ENCODE results near the gene MAP3K14.
A peak's percentile ranks its signal among the peaks of the same experiment; 100 is the strongest.

The MAP3K14 gene

DNA sequence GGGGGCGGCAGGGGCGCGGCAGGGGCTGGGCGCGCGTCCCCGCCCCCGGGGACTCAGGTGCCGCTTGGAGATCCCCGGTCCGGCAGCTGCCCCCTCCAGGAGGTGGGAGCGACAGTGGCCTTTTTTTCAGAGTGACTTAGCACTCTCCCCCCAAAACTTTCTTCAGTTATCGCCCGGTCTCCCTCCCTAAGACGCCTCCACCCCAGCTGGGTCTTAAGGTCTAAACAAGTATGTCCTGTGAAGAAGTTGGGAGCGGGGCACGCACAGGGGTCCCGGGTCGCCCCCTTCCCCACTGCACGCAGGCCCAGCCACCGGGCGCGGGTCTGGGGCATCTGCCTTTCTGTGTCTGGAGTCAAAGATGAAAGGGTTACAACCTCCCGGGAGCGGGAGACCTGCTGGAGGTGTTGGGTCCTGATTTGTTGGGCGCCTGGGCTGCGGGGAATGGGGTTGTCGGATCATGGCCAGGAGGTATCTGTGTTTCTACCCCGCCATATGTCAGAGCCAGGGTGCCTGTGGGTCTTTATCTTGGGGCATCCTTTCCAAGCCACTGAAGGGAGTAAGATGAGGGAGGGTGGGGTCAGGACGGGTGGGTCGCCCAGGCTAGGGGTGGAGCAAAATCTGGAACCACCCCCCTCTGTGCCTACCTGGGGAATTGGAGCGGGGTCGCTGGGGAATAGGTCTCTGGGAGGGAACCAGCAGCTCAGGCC is 94.4 kb downstream of the MAP3K14 start:
- DNase-seq, result no peak
- in situ Hi-C loops (cut with HindIII; ENCODE audit: low pct_ligation_motif_present, low pct_unique_long_range_greater_than_20kb, low sequenced_read_pairs), result no loop called here

GRCh38 chr17:45222014-45222288 is 94.9 kb downstream of the MAP3K14 start:
- no peak for DNase-seq
- in situ Hi-C loops (cut with HindIII; ENCODE audit: low pct_ligation_motif_present, low pct_unique_long_range_greater_than_20kb, low sequenced_read_pairs), result no loop called here

GRCh38 chr17:45221081-45222013 is 95.5 kb downstream of the MAP3K14 start, which contains the start of gene FMNL1:
Gene FMNL1 (plus strand): TSS chr17:45221885. CDS start chr17:45222125, 240 bp downstream.
- in situ Hi-C loops (cut with HindIII; ENCODE audit: low pct_ligation_motif_present, low pct_unique_long_range_greater_than_20kb, low sequenced_read_pairs), result no loop called here
- peak; percentile 39 for DNase-seq

DNA sequence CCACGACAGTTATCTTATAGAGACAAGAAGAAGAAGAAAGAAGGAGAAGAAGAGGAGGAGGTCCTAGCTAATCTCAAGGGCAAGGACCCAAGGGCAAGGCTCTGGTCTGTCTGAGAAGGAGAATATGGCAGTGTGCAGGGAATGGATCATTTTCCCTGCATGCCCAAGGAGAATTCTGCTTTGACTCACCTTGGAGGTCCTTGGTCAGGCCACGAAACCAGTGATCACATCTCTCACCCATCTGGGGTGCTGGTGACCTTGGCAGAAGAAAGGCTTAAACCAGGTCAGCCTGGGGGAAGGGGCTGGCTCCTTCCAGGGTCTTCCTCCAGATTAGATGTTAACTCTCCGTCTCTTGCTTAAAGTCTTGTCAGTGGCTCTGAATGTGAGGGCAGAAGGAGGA is 96.7 kb downstream of the MAP3K14 start:
- in situ Hi-C loops (cut with HindIII; ENCODE audit: low pct_ligation_motif_present, low pct_unique_long_range_greater_than_20kb, low sequenced_read_pairs), result no loop called here
- no peak for DNase-seq

DNA sequence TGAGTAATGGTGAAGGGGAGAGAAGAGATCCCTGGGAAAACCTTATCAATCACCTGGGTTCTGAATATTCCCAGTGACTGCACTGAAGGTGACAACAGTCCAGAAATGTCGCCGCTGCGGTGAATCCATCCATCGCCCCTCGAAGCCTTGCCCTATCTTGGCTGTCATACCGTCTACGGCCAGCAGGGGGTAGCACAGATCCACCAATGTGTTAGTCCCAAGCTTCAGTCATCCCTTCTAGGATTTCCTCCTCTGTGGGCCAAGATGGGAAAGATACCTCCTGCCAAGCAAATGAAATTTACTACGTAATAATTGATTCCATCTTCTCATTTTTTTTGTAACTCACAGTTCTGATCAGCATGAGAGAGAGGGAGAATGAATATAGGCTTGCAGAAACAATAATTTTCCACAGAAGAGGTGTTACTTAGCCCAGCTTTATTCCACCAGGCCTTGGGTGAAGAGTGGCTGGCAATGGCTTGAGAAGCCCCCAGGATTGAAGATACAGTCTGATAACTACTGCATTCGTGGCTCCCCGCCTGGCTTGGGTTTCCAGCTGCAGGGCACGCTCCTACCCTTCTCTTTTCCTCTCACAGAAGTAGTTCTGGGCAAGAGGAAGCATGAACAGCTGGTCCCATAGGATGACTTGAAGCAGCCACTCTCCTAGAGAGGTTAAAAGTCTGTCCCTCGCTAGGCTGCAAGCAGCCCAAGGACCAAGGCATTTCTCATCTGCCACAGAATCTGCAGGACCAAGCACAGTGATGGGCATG is 97.7 kb downstream of the MAP3K14 start:
- in situ Hi-C loops (cut with HindIII; ENCODE audit: low pct_ligation_motif_present, low pct_unique_long_range_greater_than_20kb, low sequenced_read_pairs), result no loop called here
- peak; percentile 84 for DNase-seq
